Mucosa of descending colon (tissue), 3 donors: ENCODE measurements around the gene DOCK1. TPM values are rescaled to one million over a fixed set of nuclear protein-coding genes. Genes with fewer than 3 reads are reported as not detected.
A peak's percentile ranks its signal among the peaks of the same experiment; 100 is the strongest.

Experiments used
- ATAC-seq: fragments of 200-7000 bp; cut with Tn5 transposase; one replicate; pipeline ENCODE4 v1.9.1; 2020; ENCODE audit warnings: mild to moderate bottlenecking, moderate library complexity
- DNase-seq, 3 donors: peaks; one replicate each; pipeline ENCODE4 v3.0.0-alpha.2; 2020
- H3K36me3 ChIP-seq: fragments of 200-600 bp; one replicate; pipeline ENCODE4 v1.8.0; 2021; ENCODE audit warnings: low read depth, mild to moderate bottlenecking
- H3K4me1 ChIP-seq: fragments of 200-600 bp; one replicate; pipeline ENCODE4 v1.8.0; 2021; ENCODE audit warnings: low read depth, mild to moderate bottlenecking
- H3K4me3 ChIP-seq: fragments of 200-600 bp; one replicate; pipeline ENCODE4 v1.8.0; 2021; ENCODE audit warnings: mild to moderate bottlenecking
- H3K9me3 ChIP-seq: fragments of 200-600 bp; one replicate; pipeline ENCODE4 v1.8.0; 2021; ENCODE audit warnings: mild to moderate bottlenecking
- intact Hi-C, 2 donors: fragments of 100-400 bp; cut with DNase I in 1 of 2; cut with micrococcal nuclease in 1 of 2; formaldehyde crosslinking; loops; one replicate each; pipeline versions ENCODE4 v1.11.0 to v1.11.1; 2022; cut with DNase I, micrococcal nuclease
- total RNA-seq, 3 donors: library from RNA; stranded (reverse); fragmentation: NEBNext Ultra II Directional in 2 of 3; extraction: Animal tissue kit (Norgen Biotek cat#: 25700) in 2 of 3; gene quantifications; one replicate each; pipeline versions ENCODE4 v1.2.1 to v1.2.4, GENCODE V29; 2021 to 2023
- TF ChIP-seq, protein P1 (sequence below): fragments of 200-600 bp; IDR thresholded peaks from one replicate; pipeline ENCODE4 v1.8.0; 2022; ENCODE audit warnings: antibody characterized with exemption, mild to moderate bottlenecking
- donor health status: DM: no; HTN: no; CAD: no; lungs with moderate emphysema.
- donor health status: DM: no; HTN: no; CAD: no.
- donor health status: DM: no; HTN: yes; CAD: no.

DOCK1 gene
- total RNA-seq, 3 donors from 2014 or later, result 56.5 to 103 (median 74.1) TPM

DNA sequence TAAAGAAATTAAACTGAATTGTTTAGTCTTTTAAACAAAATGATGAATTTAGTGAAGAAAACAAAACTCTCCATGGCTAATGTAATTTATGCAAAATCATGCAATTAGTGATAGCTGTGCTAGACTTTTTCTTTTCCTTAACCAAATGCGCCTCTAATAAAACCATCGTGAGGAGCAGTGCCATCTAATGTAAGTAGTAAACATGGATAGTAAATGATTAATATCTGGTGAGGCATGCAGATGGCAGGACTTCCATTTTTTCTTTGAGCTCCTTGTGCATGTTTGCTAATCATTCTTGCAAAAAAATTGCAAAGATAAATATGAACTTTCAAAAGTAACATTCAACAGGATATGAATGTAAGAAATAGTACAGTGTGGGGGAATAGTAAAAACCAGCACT lies 288.9 kb downstream of the DOCK1 start:
- peaks cover 12% of the 10 kb centered on the region for H3K4me1 ChIP-seq
- TF ChIP-seq, protein P1, sequence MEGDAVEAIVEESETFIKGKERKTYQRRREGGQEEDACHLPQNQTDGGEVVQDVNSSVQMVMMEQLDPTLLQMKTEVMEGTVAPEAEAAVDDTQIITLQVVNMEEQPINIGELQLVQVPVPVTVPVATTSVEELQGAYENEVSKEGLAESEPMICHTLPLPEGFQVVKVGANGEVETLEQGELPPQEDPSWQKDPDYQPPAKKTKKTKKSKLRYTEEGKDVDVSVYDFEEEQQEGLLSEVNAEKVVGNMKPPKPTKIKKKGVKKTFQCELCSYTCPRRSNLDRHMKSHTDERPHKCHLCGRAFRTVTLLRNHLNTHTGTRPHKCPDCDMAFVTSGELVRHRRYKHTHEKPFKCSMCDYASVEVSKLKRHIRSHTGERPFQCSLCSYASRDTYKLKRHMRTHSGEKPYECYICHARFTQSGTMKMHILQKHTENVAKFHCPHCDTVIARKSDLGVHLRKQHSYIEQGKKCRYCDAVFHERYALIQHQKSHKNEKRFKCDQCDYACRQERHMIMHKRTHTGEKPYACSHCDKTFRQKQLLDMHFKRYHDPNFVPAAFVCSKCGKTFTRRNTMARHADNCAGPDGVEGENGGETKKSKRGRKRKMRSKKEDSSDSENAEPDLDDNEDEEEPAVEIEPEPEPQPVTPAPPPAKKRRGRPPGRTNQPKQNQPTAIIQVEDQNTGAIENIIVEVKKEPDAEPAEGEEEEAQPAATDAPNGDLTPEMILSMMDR, result no peak
- no peak overlapping the region for H3K4me3 ChIP-seq
- DNase-seq (no peak), ATAC-seq (no peak)
- no peaks in the 10 kb centered on the region for H3K9me3 ChIP-seq
- intact Hi-C loops, result no loop called here
- H3K36me3 ChIP-seq, result no peaks in the 10 kb centered on the region

DNA sequence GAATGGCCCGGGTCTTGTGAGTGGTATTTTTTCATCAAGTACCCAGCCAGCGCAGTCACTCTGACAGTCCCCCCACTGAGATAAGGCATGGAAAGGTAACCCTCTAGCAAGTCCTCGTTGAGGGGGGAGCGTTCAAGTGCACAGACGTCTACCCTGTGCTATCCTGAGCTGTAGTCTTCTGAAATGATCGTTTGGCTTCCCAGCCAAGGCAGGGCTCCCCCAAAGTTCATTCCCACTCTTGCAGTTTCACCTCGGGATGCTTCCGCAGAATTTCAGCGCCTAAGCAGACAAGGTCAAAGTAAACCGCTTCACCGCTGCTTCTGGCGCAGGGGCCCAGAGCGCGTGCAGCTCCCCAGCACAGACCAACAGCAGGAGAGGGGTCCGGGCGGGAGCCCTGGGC lies 289.4 kb downstream of the DOCK1 start:
- Histone ChIP-seq H3K36me3 (no peaks in the 10 kb centered on the region), H3K4me3 (no peak overlapping the region), H3K9me3 (no peaks in the 10 kb centered on the region), H3K4me1 (peaks cover 12% of the 10 kb centered on the region)
- TF ChIP-seq, protein P1, result no peak
- DNase-seq (no peak), ATAC-seq (no peak)
- intact Hi-C loops, result no loop called here

DNA sequence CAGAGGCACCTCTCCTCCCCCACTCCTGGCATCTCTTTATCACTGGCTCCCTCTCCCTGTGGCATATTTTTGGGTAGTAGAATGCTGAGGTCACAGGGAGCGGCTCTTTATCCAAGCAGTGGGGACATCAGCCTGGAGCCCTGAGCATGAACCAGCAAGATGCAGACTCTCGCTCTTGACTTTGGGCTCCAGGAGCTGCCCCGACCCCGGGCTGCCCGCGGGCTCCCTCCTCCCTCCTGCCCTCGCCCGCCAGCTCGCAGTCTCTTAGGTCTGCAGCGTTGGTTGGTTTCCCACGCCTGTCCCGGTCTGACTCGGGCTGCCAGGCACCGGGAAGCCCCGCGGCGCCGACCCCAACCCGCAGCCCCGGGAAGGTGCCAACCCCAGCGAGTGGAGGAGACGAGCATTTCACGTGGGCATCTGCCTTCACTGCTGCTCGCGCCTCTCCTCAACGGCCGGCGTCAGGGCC lies 289.8 kb downstream of the DOCK1 start:
- H3K4me1 ChIP-seq, result peaks cover 12% of the 10 kb centered on the region
- H3K9me3 ChIP-seq, result no peaks in the 10 kb centered on the region
- intact Hi-C loops, result no loop called here
- H3K36me3 ChIP-seq, result no peaks in the 10 kb centered on the region
- TF ChIP-seq, protein P1, result no peak
- no peak for DNase-seq
- H3K4me3 ChIP-seq, result no peak overlapping the region
- ATAC-seq, result peak; percentile 15

DNA sequence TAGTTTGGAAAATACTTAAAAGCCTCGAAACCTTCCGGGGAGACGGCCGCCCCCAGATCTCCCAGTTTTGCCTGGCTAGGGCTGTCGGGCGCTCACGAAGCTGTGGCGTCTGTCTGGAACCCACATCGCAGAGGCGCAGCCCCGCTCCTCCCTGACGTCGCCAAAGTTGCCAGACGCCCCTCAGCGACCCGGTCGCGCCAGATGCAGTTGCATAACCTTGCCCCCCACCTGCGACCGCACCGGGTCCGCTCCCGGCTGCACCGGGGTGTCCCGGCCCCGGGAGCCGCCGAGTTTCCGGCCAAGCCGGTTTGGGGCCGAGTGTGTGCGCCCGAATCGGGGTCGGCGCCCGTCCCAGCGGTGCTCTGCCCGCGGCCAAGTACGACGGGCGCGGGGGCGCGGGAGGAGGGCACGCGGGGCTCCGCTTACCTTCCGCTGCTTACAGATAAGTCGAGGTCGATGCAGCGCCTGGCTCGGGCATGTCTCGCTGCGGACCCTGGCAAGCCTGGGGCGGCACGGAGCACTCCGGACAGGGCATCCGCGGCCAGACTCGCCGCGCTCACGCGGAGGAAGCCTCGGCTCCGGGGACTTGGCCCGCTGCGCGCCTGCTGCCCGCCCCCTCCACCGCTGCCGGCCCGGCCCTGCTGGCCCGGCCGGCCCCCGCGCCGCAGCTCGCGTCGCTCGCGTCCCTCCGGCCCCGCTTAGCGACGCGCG lies 290.5 kb downstream of the DOCK1 start:
- Histone ChIP-seq H3K36me3 (no peaks in the 10 kb centered on the region), H3K4me3 (no peak overlapping the region), H3K9me3 (no peaks in the 10 kb centered on the region), H3K4me1 (peaks cover 12% of the 10 kb centered on the region)
- DNase-seq (no peak), ATAC-seq (peak; percentile 39)
- TF ChIP-seq, protein P1, result no peak
- intact Hi-C loops, result no loop called here

DNA sequence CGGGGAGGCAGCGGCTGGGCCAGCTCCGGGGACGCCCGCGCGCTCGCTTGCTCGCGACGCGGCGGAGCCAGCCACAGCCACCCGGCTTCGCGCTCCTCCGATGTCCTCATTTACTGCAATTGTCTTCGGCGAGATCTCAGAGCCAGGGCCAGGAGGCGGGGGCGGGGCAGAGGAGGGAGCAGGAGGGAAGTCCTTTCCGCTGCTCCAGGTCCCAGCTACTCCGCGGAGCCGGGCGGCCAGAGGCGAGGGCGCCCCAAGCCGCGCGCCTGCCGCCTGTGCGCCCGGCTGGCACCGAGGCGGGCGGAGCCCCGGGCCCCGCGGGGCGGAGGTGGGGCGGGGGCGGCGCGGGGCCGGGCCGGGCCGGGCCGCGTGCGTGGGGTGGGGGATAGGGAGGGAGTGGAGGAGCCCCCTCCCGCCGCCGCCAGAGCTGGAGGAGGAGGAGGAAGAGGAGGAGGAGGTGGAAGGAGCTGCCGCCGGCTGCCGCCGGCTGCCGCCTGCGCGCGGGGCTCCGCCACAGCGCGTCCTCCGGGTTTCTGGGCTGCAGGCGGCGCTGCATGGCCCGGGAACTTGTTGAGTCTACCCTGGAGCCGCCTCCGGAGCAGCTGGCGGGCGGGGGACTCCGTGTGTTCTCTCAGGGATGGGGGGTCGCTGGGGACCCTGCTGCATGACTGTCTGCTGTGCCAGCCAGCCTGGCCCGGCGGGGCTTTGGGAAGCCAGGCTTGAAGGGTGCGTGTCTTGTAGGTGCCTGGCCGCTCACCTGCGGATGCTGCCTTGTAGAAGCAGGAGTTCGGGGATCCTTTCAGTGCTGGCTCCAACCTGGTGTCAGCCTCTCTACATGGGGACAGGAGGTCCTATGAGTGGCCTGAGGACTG lies 291.3 kb downstream of the DOCK1 start, which contains the start of gene INSYN2A:
Gene INSYN2A (minus strand): TSS at position 310 of the 872 bp plus-strand sequence. CDS start 20,196 bp downstream, outside the sequence.
- TF ChIP-seq, protein P1, result no peak
- DNase-seq, result peak in 2 of 3 donors; percentile 28 to 55
- Histone ChIP-seq H3K4me3 (no peak within 1 kb of the TSS), H3K36me3 (no peaks in the 10 kb centered on the region), H3K9me3 (no peaks in the 10 kb centered on the region), H3K4me1 (peaks cover 12% of the 10 kb centered on the region)
- intact Hi-C loops, result no loop called here
- peak; percentile 63 for ATAC-seq
